Measurements from ENCODE around the gene MYBPC2.

The MYBPC2 gene

GRCh38 chr19:50476224-50476906 is 43.7 kb downstream of the MYBPC2 start, which contains the start of the genes EMC10 and GARIN5A:
EMC10 (plus strand) TSS chr19:50476507; CDS start chr19:50476545, 38 bp downstream.
GARIN5A (minus strand) TSS chr19:50476848; CDS start chr19:50476388, 460 bp downstream.
- TF ChIP-seq CTCF (IDR thresholded peaks at IDR 0.05) = no peak

DNA sequence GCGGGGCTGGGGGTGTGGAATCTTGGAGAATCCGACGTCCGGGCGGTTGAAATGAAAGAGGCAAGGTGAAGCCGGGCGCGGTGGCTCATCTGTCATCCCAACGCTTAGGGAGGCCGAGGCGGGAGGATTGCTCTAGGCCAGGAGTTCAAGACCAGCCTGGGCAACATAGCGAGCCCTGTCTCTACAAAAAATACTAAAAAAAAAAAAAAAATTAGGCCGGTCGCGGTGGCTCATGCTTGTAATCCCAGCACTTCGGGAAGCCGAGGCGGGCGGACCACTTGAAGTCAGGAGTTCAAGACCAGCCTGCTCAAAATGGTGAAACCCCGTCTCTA is 44.2 kb downstream of the MYBPC2 start:
- H3K9me3 Mint-ChIP-seq = peaks cover 19% of the 10 kb centered on the region
- no peak for DNase-seq
- H3K27me3 Mint-ChIP-seq (ENCODE audit: low read depth, poor library complexity) = peaks cover 15% of the 10 kb centered on the region
- H3K4me1 Mint-ChIP-seq = peaks cover 26% of the 10 kb centered on the region
- peak overlapping the region; percentile 99 for H3K27ac Mint-ChIP-seq
- no peak for TF ChIP-seq CTCF (IDR thresholded peaks at IDR 0.05)
- H3K36me3 Mint-ChIP-seq (ENCODE audit: low read depth) = peaks cover 27% of the 10 kb centered on the region
- peak overlapping the region; percentile 97 for H3K4me3 Mint-ChIP-seq

More at GRCh38 chr19:50476224-50476906, 43.7 kb downstream of the MYBPC2 start, which contains the start of the genes EMC10 and GARIN5A:
- peaks cover 27% of the 10 kb centered on the region for H3K36me3 Mint-ChIP-seq (ENCODE audit: low read depth)
- peaks cover 15% of the 10 kb centered on the region for H3K27me3 Mint-ChIP-seq (ENCODE audit: low read depth, poor library complexity)
- H3K9me3 Mint-ChIP-seq = peaks cover 19% of the 10 kb centered on the region
- peaks cover 26% of the 10 kb centered on the region for H3K4me1 Mint-ChIP-seq
- peak within 1 kb of the TSS; percentile 97 for H3K4me3 Mint-ChIP-seq
- peak within 1 kb of the TSS; percentile 99 for H3K27ac Mint-ChIP-seq
- peak; percentile 92 for DNase-seq

GRCh38 chr19:50477751-50478515 is 45.2 kb downstream of the MYBPC2 start:
- no peak for DNase-seq
- peaks cover 27% of the 10 kb centered on the region for H3K36me3 Mint-ChIP-seq (ENCODE audit: low read depth)
- H3K27me3 Mint-ChIP-seq (ENCODE audit: low read depth, poor library complexity) = peaks cover 15% of the 10 kb centered on the region
- H3K4me1 Mint-ChIP-seq = peaks cover 26% of the 10 kb centered on the region
- H3K4me3 Mint-ChIP-seq = peak overlapping the region; percentile 97
- peaks cover 19% of the 10 kb centered on the region for H3K9me3 Mint-ChIP-seq
- H3K27ac Mint-ChIP-seq = no peak overlapping the region
- no peak for TF ChIP-seq CTCF (IDR thresholded peaks at IDR 0.05)

DNA sequence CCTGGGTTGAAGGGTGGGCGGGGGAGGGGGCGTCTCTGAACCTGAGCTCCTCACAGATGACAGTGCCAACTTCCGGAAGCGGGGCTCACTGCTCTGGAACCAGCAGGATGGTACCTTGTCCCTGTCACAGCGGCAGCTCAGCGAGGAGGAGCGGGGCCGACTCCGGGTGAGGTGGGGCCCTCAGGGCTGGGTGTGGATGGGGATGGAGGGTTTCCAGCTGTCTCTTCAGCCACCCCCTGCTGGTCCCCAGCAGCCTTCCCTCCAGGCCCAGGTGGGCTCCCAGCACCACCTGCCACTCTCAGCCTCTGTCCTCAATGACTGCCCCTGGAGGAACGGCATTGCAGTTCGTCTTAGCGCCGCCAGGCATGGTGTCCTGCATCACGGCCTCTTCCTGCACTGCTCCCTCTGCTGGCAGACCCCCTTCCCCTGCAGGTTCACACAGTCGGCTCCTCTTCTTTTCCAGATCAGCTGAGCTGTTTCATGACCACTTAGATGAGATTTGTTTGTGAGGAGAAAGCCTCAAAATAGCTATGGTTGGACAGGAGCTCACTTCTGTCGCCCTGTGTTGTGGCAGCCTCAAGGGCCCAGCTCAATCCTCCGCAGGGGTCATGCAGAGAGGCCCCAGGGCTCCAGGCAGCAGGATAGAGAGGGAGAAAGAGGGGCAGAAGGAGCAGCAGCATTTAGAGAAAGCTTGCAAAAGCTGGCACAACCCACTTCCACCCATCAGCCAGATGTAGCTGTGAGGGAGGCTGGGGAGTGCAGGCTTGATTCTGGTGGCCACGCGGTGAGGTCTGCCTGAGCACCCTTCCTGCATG is 46.4 kb downstream of the MYBPC2 start:
- Mint-ChIP-seq H3K4me3 (no peak overlapping the region), H3K9me3 (peaks cover 19% of the 10 kb centered on the region), H3K4me1 (peaks cover 26% of the 10 kb centered on the region), H3K36me3 (ENCODE audit: low read depth) (peaks cover 33% of the 10 kb centered on the region), H3K27me3 (ENCODE audit: low read depth, poor library complexity) (peaks cover 9% of the 10 kb centered on the region), H3K27ac (no peak overlapping the region)
- TF ChIP-seq CTCF (IDR thresholded peaks at IDR 0.05) = peak; percentile 39
- no peak for DNase-seq

- Mint-ChIP-seq H3K27ac (no peak overlapping the region), H3K9me3 (peaks cover 19% of the 10 kb centered on the region), H3K4me3 (no peak overlapping the region), H3K36me3 (ENCODE audit: low read depth) (peaks cover 36% of the 10 kb centered on the region), H3K27me3 (ENCODE audit: low read depth, poor library complexity) (peaks cover 9% of the 10 kb centered on the region), H3K4me1 (peaks cover 26% of the 10 kb centered on the region)
- TF ChIP-seq CTCF (IDR thresholded peaks at IDR 0.05) = no peak
- no peak for DNase-seq
Measured at GRCh38 chr19:50479761-50480251, 47.1 kb downstream of the MYBPC2 start.
